GM23338 (cell line): ENCODE data around the gene ELOVL6. TPM values are rescaled to one million over a fixed set of nuclear protein-coding genes. Genes with fewer than 3 reads are reported as not detected.

Experiments used
- ATAC-seq: fragments of 200-7000 bp; cut with Tn5 transposase; 3 replicates; pipeline ENCODE4 v1.9.1; 2020
- DNase-seq: peaks from one replicate; pipeline ENCODE4 v3.0.0-alpha.2; 2015; ENCODE audit warnings: low spot score
- H2AFZ ChIP-seq: fragments of 200-600 bp; sonication (generic); 2 replicates; pipeline ENCODE4 v1.8.0; 2016; ENCODE audit warnings: antibody characterized with exemption, mild to moderate bottlenecking, moderate library complexity
- H3F3A ChIP-seq: fragments of 200-600 bp; sonication (generic); replicated peaks from 2 replicates; pipeline ENCODE4 v1.8.0; 2017; ENCODE audit warnings: antibody characterized with exemption, mixed run types, low read depth
- H3K27ac ChIP-seq: fragments of 200-600 bp; sonication (generic); 2 replicates; pipeline ENCODE4 v1.6.1; 2016; ENCODE audit warnings: low read depth
- H3K27me3 ChIP-seq: fragments of 200-600 bp; sonication (generic); 2 replicates; pipeline ENCODE4 v1.8.0; 2016; ENCODE audit warnings: mild to moderate bottlenecking, mixed run types, moderate library complexity; ENCODE audit not compliant: insufficient read depth
- H3K36me3 ChIP-seq: fragments of 200-600 bp; sonication (generic); 2 replicates; pipeline ENCODE4 v1.8.0; 2016; ENCODE audit warnings: mild to moderate bottlenecking; ENCODE audit not compliant: insufficient read depth
- H3K4me1 ChIP-seq: fragments of 200-600 bp; sonication (generic); 2 replicates; pipeline ENCODE4 v1.8.0; 2016; ENCODE audit warnings: mild to moderate bottlenecking, moderate library complexity; ENCODE audit not compliant: insufficient read depth
- H3K4me2 ChIP-seq: fragments of 200-600 bp; sonication (generic); 2 replicates; pipeline ENCODE4 v1.7.1; 2017; ENCODE audit warnings: mixed run types
- H3K4me3 ChIP-seq: fragments of 200-600 bp; sonication (generic); 2 replicates; pipeline ENCODE4 v1.6.1; 2016; ENCODE audit warnings: mixed run types
- H3K79me2 ChIP-seq: fragments of 200-600 bp; sonication (generic); replicated peaks from 2 replicates; pipeline ENCODE4 v1.8.0; 2017; ENCODE audit warnings: mild to moderate bottlenecking; ENCODE audit not compliant: insufficient read depth
- H3K9me2 ChIP-seq: fragments of 200-600 bp; sonication (generic); 2 replicates; pipeline ENCODE4 v1.8.0; 2017; ENCODE audit not compliant: insufficient read depth
- H4K20me1 ChIP-seq: fragments of 200-600 bp; sonication (generic); replicated peaks from 2 replicates; pipeline ENCODE4 v1.8.0; 2017; ENCODE audit warnings: mild to moderate bottlenecking; ENCODE audit not compliant: insufficient read depth
- H3K27ac Mint-ChIP-seq: 2 replicates; pipeline ENCODE4 v1.8.0; 2020; ENCODE audit warnings: inconsistent platforms, mild to moderate bottlenecking, moderate library complexity, mixed read lengths
- H3K27me3 Mint-ChIP-seq: 3 replicates; pipeline ENCODE4 v1.8.0; 2022; ENCODE audit warnings: low read depth, mild to moderate bottlenecking, moderate library complexity, mixed read lengths, inconsistent platforms; ENCODE audit not compliant: insufficient read depth, poor library complexity
- H3K36me3 Mint-ChIP-seq: 3 replicates; pipeline ENCODE4 v1.8.0; 2021; ENCODE audit warnings: low read depth, mild to moderate bottlenecking, inconsistent platforms, moderate library complexity, mixed read lengths
- H3K4me1 Mint-ChIP-seq: 3 replicates; pipeline ENCODE4 v1.8.0; 2020; ENCODE audit warnings: mild to moderate bottlenecking, inconsistent platforms, mixed read lengths
- H3K4me3 Mint-ChIP-seq: 3 replicates; pipeline ENCODE4 v1.8.0; 2021; ENCODE audit warnings: moderate library complexity, mild to moderate bottlenecking, inconsistent platforms, mixed read lengths
- H3K9me3 Mint-ChIP-seq: 3 replicates; pipeline ENCODE4 v1.8.0; 2020; ENCODE audit warnings: moderate library complexity, mild to moderate bottlenecking, inconsistent platforms, mixed read lengths
- NANOG ChIP-seq: IDR thresholded peaks from 2 replicates; pipeline ENCODE4 v1.6.1; 2016; ENCODE audit warnings: antibody characterized with exemption, borderline replicate concordance
- POLR2AphosphoS5 ChIP-seq: IDR thresholded peaks from 2 replicates; pipeline ENCODE4 v1.6.1; 2016; ENCODE audit warnings: antibody characterized with exemption, low read depth
- polyA plus RNA-seq: library from polyadenylated mRNA; unstranded; fragments of >200 nt; fragmentation: Nextera tagmentation; extraction: Ambion mirVana; gene quantifications from 2 replicates; pipeline ENCODE4 v1.2.1, GENCODE V29; 2016
- total RNA-seq: library from RNA; depleted of rRNA; stranded (reverse); fragments of >200 nt; shearing (Covaris generic); gene quantifications from 2 replicates; pipeline ENCODE4 v1.2.3, GENCODE V29; 2014
- TF ChIP-seq, protein P1 (sequence below): fragments of 250-450 bp; sonication (Bioruptor Pico); IDR thresholded peaks from 2 replicates; pipeline ENCODE4 v1.5.0; 2020; ENCODE audit warnings: mild to moderate bottlenecking, moderate library complexity

ELOVL6 gene
- total and polyA plus RNA-seq, 2 experiments from 2014 or later: 82.7 to 89.5 TPM

DNA sequence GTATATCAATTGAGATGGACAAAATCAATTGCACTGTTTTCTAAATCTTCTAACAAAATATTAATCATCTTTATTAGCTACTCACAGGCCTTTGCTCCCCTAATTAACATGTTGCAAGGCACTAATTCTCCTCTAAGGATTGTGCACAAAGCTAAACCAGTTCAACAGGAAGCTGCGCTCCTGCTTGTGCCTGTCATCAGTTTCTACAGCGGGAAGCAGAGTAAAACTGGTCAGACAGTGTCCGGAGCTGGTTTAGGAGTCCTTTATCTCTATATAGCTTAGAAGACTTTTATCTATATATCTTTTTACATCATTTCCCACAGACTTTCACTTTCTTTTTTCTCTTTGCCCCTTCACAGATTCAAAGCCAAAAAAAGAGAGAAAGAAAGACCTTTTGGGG lies 79.1 kb downstream of the ELOVL6 start:
- peaks cover 9% of the 10 kb centered on the region for H3K4me1 ChIP-seq

More for the DNA sequence above, 79.1 kb downstream of the ELOVL6 start:
- Mint-ChIP-seq H3K9me3 (no peaks in the 10 kb centered on the region), H3K36me3 (peaks cover 36% of the 10 kb centered on the region), H3K4me3 (no peak overlapping the region), H3K27ac (no peak overlapping the region), H3K4me1 (peaks cover 19% of the 10 kb centered on the region), H3K27me3 (peaks cover 3% of the 10 kb centered on the region)
- peak overlapping the region; percentile 24; the same call in 1 of the 2 replicates for H3K27ac ChIP-seq
- DNase-seq (no peak), ATAC-seq (no peak)
- H3K4me2 ChIP-seq: no peak overlapping the region
- H3F3A ChIP-seq: no peaks in the 10 kb centered on the region
- H2AFZ ChIP-seq: no peak overlapping the region
- peaks cover 4% of the 10 kb centered on the region; the same call in 1 of the 2 replicates for H3K9me2 ChIP-seq
- TF ChIP-seq, protein P1, sequence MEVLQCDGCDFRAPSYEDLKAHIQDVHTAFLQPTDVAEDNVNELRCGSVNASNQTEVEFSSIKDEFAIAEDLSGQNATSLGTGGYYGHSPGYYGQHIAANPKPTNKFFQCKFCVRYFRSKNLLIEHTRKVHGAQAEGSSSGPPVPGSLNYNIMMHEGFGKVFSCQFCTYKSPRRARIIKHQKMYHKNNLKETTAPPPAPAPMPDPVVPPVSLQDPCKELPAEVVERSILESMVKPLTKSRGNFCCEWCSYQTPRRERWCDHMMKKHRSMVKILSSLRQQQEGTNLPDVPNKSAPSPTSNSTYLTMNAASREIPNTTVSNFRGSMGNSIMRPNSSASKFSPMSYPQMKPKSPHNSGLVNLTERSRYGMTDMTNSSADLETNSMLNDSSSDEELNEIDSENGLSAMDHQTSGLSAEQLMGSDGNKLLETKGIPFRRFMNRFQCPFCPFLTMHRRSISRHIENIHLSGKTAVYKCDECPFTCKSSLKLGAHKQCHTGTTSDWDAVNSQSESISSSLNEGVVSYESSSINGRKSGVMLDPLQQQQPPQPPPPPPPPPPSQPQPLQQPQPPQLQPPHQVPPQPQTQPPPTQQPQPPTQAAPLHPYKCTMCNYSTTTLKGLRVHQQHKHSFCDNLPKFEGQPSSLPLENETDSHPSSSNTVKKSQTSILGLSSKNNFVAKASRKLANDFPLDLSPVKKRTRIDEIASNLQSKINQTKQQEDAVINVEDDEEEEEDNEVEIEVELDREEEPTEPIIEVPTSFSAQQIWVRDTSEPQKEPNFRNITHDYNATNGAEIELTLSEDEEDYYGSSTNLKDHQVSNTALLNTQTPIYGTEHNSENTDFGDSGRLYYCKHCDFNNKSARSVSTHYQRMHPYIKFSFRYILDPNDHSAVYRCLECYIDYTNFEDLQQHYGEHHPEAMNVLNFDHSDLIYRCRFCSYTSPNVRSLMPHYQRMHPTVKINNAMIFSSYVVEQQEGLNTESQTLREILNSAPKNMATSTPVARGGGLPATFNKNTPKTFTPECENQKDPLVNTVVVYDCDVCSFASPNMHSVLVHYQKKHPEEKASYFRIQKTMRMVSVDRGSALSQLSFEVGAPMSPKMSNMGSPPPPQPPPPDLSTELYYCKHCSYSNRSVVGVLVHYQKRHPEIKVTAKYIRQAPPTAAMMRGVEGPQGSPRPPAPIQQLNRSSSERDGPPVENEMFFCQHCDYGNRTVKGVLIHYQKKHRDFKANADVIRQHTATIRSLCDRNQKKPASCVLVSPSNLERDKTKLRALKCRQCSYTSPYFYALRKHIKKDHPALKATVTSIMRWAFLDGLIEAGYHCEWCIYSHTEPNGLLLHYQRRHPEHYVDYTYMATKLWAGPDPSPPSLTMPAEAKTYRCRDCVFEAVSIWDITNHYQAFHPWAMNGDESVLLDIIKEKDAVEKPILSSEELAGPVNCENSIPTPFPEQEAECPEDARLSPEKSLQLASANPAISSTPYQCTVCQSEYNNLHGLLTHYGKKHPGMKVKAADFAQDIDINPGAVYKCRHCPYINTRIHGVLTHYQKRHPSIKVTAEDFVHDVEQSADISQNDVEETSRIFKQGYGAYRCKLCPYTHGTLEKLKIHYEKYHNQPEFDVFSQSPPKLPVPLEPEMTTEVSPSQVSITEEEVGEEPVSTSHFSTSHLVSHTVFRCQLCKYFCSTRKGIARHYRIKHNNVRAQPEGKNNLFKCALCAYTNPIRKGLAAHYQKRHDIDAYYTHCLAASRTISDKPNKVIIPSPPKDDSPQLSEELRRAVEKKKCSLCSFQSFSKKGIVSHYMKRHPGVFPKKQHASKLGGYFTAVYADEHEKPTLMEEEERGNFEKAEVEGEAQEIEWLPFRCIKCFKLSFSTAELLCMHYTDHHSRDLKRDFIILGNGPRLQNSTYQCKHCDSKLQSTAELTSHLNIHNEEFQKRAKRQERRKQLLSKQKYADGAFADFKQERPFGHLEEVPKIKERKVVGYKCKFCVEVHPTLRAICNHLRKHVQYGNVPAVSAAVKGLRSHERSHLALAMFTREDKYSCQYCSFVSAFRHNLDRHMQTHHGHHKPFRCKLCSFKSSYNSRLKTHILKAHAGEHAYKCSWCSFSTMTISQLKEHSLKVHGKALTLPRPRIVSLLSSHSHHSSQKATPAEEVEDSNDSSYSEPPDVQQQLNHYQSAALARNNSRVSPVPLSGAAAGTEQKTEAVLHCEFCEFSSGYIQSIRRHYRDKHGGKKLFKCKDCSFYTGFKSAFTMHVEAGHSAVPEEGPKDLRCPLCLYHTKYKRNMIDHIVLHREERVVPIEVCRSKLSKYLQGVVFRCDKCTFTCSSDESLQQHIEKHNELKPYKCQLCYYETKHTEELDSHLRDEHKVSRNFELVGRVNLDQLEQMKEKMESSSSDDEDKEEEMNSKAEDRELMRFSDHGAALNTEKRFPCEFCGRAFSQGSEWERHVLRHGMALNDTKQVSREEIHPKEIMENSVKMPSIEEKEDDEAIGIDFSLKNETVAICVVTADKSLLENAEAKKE (CRISPR knock-in tag): no peak
- TF ChIP-seq NANOG (no peak), POLR2AphosphoS5 (no peak)
- H3K4me3 ChIP-seq: no peak overlapping the region
- no peaks in the 10 kb centered on the region for H3K27me3 ChIP-seq
- peaks cover 71% of the 10 kb centered on the region for H3K79me2 ChIP-seq
- no peaks in the 10 kb centered on the region for H3K36me3 ChIP-seq
- peaks cover 9% of the 10 kb centered on the region; the same call in 1 of the 2 replicates for H4K20me1 ChIP-seq
